ENCODE measurements around the gene AVPR2. TPM values are rescaled to one million over a fixed set of nuclear protein-coding genes. Genes with fewer than 3 reads are reported as not detected.

Gene AVPR2
- total RNA-seq, 2 donors from 2014 or later: 3.7 to 3.8 TPM

DNA sequence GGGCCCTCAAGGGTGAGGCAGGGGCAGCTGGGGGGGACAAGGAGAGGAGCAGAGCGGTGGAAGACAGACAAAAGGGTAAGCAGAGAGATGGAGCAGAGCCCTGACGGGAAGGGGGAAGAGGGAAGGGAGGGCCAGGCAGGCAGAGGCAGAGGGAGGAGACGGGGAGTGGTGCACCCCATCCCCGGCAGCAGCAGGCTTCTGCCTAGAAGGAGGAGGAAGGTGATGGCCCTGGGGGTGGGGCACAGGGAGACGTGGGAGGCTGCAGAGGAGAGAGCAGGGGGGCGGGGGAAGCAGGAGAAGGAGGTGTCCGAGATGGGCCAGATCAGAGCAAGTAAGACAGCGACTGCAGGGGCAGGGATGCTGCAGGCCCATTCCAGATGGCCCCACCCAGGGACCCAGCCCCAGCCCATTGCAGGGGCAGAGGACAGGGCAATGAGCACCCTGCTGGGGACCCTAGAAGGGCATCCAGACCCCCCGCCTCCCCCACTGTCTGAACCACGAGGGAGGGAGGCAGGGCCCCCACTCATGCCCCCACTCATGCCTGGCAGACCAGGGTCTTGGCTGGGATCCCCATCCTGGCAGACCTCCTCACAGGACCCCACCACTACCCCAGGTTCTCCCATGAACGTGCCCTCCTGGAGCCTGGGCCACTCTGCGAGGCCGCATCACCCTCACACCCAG lies 21.2 kb upstream of the AVPR2 start:
- no peak for ATAC-seq
- DNase-seq: no peak
- intact Hi-C loops (cut with DNase I): no loop called here

DNA sequence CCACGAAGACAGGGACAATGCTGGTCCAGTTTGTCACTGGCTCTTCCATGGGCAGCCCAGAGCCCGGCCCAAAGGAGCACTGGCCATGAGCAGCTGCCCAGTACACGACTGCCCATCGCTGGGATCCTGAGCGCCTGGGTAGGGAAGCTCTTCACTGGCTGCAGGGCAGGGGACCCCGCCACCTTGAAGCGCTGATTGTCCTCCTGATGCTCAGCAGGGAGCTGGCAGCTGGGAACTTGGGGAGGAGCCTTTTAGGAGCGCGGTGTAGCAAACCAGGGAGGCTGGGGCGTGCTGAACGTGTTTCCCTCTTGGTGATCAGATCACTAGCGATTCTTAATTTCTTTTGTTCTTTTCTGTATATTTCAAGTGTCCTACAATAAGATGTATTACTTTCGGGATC lies 20.3 kb upstream of the AVPR2 start:
- DNase-seq (no peak), ATAC-seq (no peak)
- intact Hi-C loops (cut with DNase I): no loop called here

GRCh38 chrX:153884590-153884989 lies 19.9 kb upstream of the AVPR2 start:
- DNase-seq (no peak), ATAC-seq (no peak)
- intact Hi-C loops (cut with DNase I): no loop called here

DNA sequence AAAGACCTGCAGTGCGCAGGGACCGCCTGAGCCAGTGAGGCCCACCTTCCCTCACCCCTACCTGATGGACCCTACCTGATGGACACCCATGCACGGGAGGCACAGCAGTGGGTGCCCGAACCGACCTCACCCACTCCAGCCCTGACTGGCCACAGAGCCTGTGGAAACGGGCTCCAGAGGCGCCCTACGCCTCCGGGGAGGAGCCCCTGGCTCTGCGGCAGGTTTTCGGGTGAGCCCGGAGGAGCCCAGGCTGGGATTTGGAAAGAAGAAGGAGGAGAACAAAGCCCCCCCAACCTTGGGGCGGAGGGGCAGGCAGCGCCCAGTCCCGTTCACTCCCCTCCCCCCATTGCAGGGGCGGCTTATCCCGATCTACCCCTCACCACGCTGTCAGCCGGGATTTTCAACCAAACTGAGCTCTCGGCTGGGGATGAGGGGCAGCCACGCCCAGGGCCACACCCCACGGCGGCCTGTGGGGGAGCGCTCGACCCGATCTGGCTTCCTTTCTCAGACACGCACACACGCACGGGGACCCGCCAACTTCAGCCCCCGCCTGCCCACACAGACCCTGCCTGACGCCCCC lies 19.2 kb upstream of the AVPR2 start:
- no peak for DNase-seq

GRCh38 chrX:153885968-153886903 lies 18.2 kb upstream of the AVPR2 start, which contains the start of gene L1CAM:
L1CAM (minus strand) TSS chrX:153886173; CDS start chrX:153875836, 10,337 bp downstream.
- ATAC-seq: peak in 1 of 2 donors; percentile 58
- intact Hi-C loops (cut with DNase I): no loop called here
- DNase-seq: no peak

More for the DNA sequence above, 19.2 kb upstream of the AVPR2 start:
- no peak for ATAC-seq
- intact Hi-C loops (cut with DNase I): no loop called here

- intact Hi-C loops (cut with DNase I): no loop called here
- ATAC-seq (no peak), DNase-seq (no peak)
Observed at GRCh38 chrX:153886915-153887314, 17.6 kb upstream of the AVPR2 start.

DNA sequence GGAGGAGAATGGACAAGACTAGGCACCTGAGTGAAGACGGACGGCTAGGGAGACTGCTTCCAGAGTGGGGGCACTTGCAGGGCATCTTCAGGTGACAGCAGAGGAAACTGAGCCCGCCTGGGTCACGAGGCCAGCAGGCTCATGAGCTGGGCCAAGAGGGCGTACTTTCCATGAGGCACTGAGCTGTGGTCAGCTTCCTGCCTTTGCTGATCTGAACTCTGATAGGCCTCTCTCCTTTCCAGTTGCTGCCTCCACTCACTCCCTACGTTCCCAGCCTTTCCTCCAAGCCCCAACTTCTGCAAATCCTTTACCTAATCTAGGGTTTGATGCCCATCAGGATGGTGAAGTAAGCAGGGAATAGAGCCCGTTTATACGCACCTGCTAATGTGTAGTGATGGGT lies 17.1 kb upstream of the AVPR2 start:
- intact Hi-C loops (cut with DNase I): no loop called here
- ATAC-seq (no peak), DNase-seq (no peak)

DNA sequence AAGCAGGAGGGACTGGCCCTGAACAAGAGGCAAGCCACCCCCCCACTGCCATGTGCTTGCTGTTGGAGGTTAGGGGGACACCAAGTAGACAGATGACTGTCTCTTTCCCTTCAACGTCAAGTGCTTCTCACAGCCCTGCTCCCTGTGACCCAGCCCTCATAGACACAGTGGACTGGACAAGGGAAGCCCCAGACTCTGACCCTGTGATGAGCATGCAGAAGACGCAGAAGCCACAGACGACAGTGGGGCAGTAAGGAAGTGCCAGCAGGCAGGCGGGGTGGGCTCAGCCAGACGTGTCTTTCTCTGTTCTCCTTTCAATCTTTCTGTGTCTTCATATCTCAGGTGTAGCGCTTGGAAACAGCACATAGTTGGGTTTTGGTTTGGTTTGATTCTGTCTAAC lies 16.1 kb upstream of the AVPR2 start:
- intact Hi-C loops (cut with DNase I): no loop called here
- DNase-seq: no peak
- ATAC-seq: no peak

- no peak for ATAC-seq
- DNase-seq: no peak
- intact Hi-C loops (cut with DNase I): no loop called here
Observed at GRCh38 chrX:153889123-153889522, 15.3 kb upstream of the AVPR2 start.

GRCh38 chrX:153897899-153898298 lies 6.6 kb upstream of the AVPR2 start:
- intact Hi-C loops (cut with DNase I): no loop called here
- no peak for ATAC-seq
- DNase-seq: no peak

DNA sequence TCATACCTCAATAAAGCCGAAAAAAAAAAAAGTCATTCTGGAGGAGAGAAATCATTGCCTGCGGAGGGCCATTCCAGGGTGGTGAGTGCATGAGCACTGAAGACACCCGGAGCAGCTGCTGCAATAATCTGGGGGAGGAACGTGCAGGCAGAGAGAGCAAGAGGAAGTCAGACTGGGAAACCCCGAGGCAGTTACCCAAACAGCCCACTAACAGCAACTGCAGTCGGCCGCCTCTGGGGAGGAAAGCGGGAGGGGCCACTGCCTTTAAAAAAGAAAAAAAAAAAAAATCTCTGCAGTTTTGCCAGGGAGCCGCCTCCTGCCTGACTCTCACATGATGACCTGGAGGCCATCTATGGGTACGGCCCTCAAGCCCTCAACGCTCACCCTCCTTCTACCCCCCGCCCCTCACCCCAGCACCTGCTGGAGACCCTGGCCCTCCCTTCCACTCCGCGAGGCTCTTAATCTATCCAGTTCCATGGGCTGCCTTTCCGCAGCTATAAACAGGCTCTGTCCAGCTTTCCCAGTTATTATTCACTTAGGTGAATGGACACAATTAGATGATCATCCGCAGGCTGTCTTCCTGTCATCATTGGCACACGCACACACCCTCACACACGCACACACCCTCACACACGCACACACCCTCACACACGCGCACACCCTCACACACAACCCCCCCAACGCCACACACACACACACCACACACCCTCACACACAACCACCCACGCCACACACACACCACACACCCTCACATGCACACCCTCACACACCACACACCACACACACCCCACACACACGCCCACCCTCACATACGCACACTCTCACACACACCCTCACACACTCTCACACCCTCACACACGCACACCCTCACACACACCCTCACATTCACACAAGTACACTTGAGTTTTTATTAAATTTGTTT lies 3.4 kb upstream of the AVPR2 start:
- intact Hi-C loops (cut with DNase I): no loop called here
- DNase-seq: peak; percentile 63

DNA sequence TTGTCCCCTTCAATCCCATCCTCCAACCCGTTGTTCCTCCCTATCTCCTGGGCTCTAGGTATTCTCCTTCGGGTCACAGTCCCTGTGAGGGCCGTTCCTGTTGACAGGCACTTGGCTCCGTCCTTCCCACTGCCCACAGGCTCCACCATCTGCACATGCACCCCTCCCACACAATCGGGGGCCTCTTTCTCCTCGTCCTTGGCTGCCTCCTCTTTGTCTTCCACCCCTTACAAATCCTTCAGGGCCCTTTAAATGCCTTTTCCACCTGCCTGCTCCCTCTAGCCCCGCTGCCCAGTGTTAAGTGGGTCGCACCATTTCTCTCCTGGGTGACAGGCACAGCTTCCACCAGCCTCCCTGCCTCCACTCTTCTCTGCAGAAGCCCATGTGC lies 2.7 kb upstream of the AVPR2 start:
- intact Hi-C loops (cut with DNase I): no loop called here
- DNase-seq (no peak), ATAC-seq (no peak)

More for the DNA sequence above, 3.4 kb upstream of the AVPR2 start:
- peak; percentile 61 to 69 for ATAC-seq

DNA sequence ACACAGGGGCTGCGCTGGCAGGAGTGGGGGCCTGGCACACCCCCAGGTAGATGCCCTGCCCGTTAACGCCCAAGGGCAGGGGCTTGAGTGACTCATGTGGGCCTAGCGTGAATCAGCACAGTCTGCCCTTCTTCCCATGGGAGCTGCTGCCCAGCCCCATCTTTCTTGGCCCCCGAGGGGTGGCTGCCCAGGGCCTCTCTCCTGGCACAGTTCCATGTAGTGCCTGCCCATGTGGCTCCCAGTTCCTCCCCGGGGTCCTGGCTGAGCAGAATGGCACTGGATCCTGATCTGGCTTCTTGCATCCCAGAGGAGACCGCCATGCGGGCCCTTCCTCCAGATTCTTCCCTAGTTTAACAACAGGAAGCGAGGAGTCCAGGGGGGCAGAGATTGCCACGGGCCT lies 2.1 kb upstream of the AVPR2 start:
- intact Hi-C loops (cut with DNase I): no loop called here
- DNase-seq (no peak), ATAC-seq (no peak)

DNA sequence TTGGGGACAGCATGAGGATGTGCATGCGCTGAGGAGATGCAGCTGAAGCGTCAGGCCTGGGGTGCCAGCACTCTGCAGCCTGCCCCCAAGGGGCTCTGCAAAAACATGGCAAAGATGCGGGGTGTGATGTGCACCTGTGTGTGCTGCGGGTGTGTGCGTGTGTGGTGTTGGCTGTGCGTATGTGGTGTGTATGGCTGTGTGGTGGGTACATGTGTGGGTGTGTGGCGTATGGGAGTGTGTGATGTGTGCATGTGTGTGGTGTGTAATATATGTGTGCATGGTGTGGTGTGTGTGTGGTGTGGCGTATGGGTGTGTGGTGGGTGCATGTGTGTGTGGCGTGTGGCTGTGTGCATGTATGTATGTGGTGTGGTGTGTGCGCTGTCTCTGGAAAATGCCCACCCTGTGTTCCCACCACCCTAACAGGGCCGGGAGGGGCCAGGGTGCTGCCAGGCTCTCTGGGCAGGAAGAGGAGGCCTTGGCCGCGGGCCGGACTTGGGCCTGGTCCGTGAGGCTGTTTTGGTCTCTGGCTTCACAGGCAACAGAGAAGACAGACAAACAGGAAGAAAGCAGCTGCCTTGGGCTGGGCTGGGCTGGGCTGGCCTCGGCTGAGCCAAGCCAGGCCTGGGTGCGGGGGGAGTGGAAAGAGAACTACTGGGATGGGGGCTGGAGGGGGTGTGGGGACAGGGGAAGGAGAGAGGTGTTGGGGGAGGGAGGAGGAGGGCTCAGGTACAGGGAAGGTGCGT lies 1.1 kb upstream of the AVPR2 start:
- intact Hi-C loops (cut with DNase I): no loop called here
- DNase-seq (no peak), ATAC-seq (peak; percentile 39 to 44)

GRCh38 chrX:153905481-153906095 lies 1.1 kb downstream of the AVPR2 start:
- ATAC-seq: no peak
- no peak for DNase-seq
- intact Hi-C loops (cut with DNase I): no loop called here

GRCh38 chrX:153906126-153906917 lies 1.8 kb downstream of the AVPR2 start:
- DNase-seq: no peak
- intact Hi-C loops (cut with DNase I): no loop called here
- no peak for ATAC-seq

GRCh38 chrX:153907456-153907855 lies 3.0 kb downstream of the AVPR2 start:
- intact Hi-C loops (cut with DNase I): no loop called here
- no peak for DNase-seq
- ATAC-seq: no peak
